ENCODE results near the gene HRH2.
"Not testable (repeated sequence)": the region's sequence is repeated elsewhere in the genome, so short reads cannot be mapped to it uniquely, and the experiment has no call there.

HRH2 gene

GRCh38 chr5:175753536-175754402 is 95.9 kb downstream of the HRH2 start:
- TF ChIP-seq CTCF (IDR thresholded peaks at IDR 0.05; ENCODE audit: low read depth, low read length) (no peak), EZH2phosphoT487 (IDR thresholded peaks at IDR 0.05; ENCODE audit: low read depth) (no peak)
- Histone ChIP-seq H3K27ac (ENCODE audit: low read length) (no peak overlapping the region), H3K9ac (ENCODE audit: low read length) (no peak overlapping the region), H2AFZ (ENCODE audit: low read depth, low read length) (no peak overlapping the region), H3K4me3 (ENCODE audit: low read length) (no peak overlapping the region), H3K36me3 (replicated peaks; ENCODE audit: low read depth, low read length) (no peaks in the 10 kb centered on the region), H4K20me1 (ENCODE audit: insufficient read depth, low read length) (no peaks in the 10 kb centered on the region), H3K79me2 (ENCODE audit: low read length) (no peaks in the 10 kb centered on the region), H3K4me2 (ENCODE audit: low read length) (no peak overlapping the region), H3K9me3 (ENCODE audit: insufficient read depth, low read length) (no peaks in the 10 kb centered on the region), H3K27me3 (ENCODE audit: low read depth, low read length) (peaks cover 44% of the 10 kb centered on the region), H3K4me1 (ENCODE audit: low read length) (no peaks in the 10 kb centered on the region)

GRCh38 chr5:175759991-175760390 is 102.1 kb downstream of the HRH2 start:
- H3K27ac ChIP-seq (ENCODE audit: low read length); H3K4me2 ChIP-seq (ENCODE audit: low read length); H3K79me2 ChIP-seq (ENCODE audit: low read length); H3K9me3 ChIP-seq (ENCODE audit: insufficient read depth, low read length); H2AFZ ChIP-seq (ENCODE audit: low read depth, low read length); H3K27me3 ChIP-seq (ENCODE audit: low read depth, low read length); H4K20me1 ChIP-seq (ENCODE audit: insufficient read depth, low read length); H3K9ac ChIP-seq (ENCODE audit: low read length); H3K4me3 ChIP-seq (ENCODE audit: low read length); H3K36me3 ChIP-seq (replicated peaks; ENCODE audit: low read depth, low read length); H3K4me1 ChIP-seq (ENCODE audit: low read length): not testable (repeated sequence)
